Spleen (tissue), 11 donors: Measurements from ENCODE around the gene HECA. TPM values are rescaled to one million over a fixed set of nuclear protein-coding genes. Genes with fewer than 3 reads are reported as not detected.
A peak's percentile ranks its signal among the peaks of the same experiment; 100 is the strongest.

Source experiments
- DNase-seq: peaks from one replicate; pipeline ENCODE4 v3.0.0-alpha.2; 2020
- H3K27ac ChIP-seq, 8 donors: fragments of 200-600 bp; sonication (generic) in 7 of 8; 1 replicate in 4 of 8; 2 replicates in 4 of 8; pipeline versions ENCODE4 v1.5.0 to v1.8.0; 2016 to 2021; ENCODE audit warnings: inconsistent platforms in 4 of 8, mild to moderate bottlenecking in 4 of 8, moderate library complexity in 1 of 8
- H3K27me3 ChIP-seq, 7 donors: fragments of 200-600 bp; sonication (generic) in 6 of 7; replicated peaks in 1 of 7; 1 replicate in 4 of 7; 2 replicates in 3 of 7; pipeline versions ENCODE4 v1.5.0 to v1.8.0; 2016 to 2021; ENCODE audit warnings: inconsistent platforms in 3 of 7, mild to moderate bottlenecking in 1 of 7
- H3K36me3 ChIP-seq, 6 donors: fragments of 200-600 bp; sonication (generic) in 5 of 6; 1 replicate in 4 of 6; 2 replicates in 2 of 6; pipeline versions ENCODE4 v1.5.0 to v1.8.0; 2016 to 2021; ENCODE audit warnings: inconsistent platforms in 2 of 6
- H3K4me1 ChIP-seq, 6 donors: fragments of 200-600 bp; sonication (generic) in 5 of 6; 1 replicate in 3 of 6; 2 replicates in 3 of 6; pipeline versions ENCODE4 v1.5.0 to v1.8.0; 2016 to 2021; ENCODE audit warnings: inconsistent platforms in 3 of 6
- H3K4me3 ChIP-seq, 8 donors: fragments of 200-600 bp; sonication (generic) in 7 of 8; 1 replicate in 4 of 8; 2 replicates in 4 of 8; pipeline versions ENCODE4 v1.5.0 to v1.8.0; 2016 to 2021; ENCODE audit warnings: inconsistent platforms in 4 of 8, mild to moderate bottlenecking in 4 of 8, moderate library complexity in 2 of 8
- H3K9me3 ChIP-seq, 8 donors: fragments of 200-600 bp; sonication (generic) in 7 of 8; 1 replicate in 4 of 8; 2 replicates in 4 of 8; pipeline versions ENCODE4 v1.5.0 to v1.8.0; 2016 to 2021; ENCODE audit warnings: inconsistent platforms in 4 of 8
- POLR2A ChIP-seq, 3 donors: fragments of 450-650 bp; IDR thresholded peaks; one replicate each; pipeline ENCODE4 v1.5.1; 2017; ENCODE audit warnings: antibody characterized with exemption in 3 of 3, mild to moderate bottlenecking in 1 of 3
- POLR2AphosphoS5 ChIP-seq, 3 donors: sonication (generic); formaldehyde crosslinking; IDR thresholded peaks; one replicate each; pipeline ENCODE4 v1.5.1; 2017; ENCODE audit warnings: antibody characterized with exemption in 3 of 3
- WGBS, 5 donors: extraction: QIAGEN DNeasy Blood & Tissue Kit in 3 of 5; methylation state at CpG; one replicate each; pipeline versions ENCODE4 v1.1.5 to v1.1.7; 2013 to 2018; 5-methylcytosine and 5-hydroxymethylcytosine counted together
- intact Hi-C: fragments of 100-400 bp; cut with DNase I; formaldehyde crosslinking; loops from one replicate; pipeline ENCODE4 v1.15.0; 2023; ENCODE audit warnings: low total_unique reads
- polyA plus RNA-seq, 3 donors: library from polyadenylated mRNA; stranded (reverse); fragments of 200-250 nt; gene quantifications; one replicate each; pipeline ENCODE4 v1.2.1, GENCODE V29; 2013
- total RNA-seq, 7 donors: library from RNA; depleted of rRNA in 3 of 7; stranded (reverse); fragments of >200 nt in 3 of 7; fragmentation: NEBNext Ultra II Directional in 4 of 7; extraction: Animal tissue kit (Norgen Biotek cat#: 25700) in 4 of 7; gene quantifications; one replicate each; pipeline versions ENCODE4 v1.1.0 to v1.2.1, GENCODE V29; 2016 to 2021
- TF ChIP-seq, protein P1 (sequence below), 11 experiments: fragments of 200-600 bp in 7 of 11; fragments of 450-650 bp in 4 of 11; sonication (generic) in 4 of 11; IDR thresholded peaks in 8 of 11; conservative IDR thresholded peaks in 3 of 11; 1 replicate in 7 of 11; 2 replicates in 4 of 11; pipeline versions ENCODE4 v1.4.0 to v1.8.0; 2016 to 2021; ENCODE audit warnings: antibody characterized with exemption in 11 of 11, inconsistent platforms in 4 of 11, mild to moderate bottlenecking in 1 of 11
- donor health status: healthy with polysubstance abuse.
- donor health status: DM: no; HTN: no; CAD: no; lungs with moderate emphysema.
- donor health status: DM: no; HTN: no; CAD: no.
- donor health status: Bipolar disorder and iron deficiency.
- donor health status: healthy.
- donor health status: DM: no; HTN: no; CAD: no.
- donor health status: DM: yes; HTN: yes; CAD: no.

HECA gene
- total and polyA plus RNA-seq, 10 donors = 15.6 to 104 (median 69.0) TPM

DNA sequence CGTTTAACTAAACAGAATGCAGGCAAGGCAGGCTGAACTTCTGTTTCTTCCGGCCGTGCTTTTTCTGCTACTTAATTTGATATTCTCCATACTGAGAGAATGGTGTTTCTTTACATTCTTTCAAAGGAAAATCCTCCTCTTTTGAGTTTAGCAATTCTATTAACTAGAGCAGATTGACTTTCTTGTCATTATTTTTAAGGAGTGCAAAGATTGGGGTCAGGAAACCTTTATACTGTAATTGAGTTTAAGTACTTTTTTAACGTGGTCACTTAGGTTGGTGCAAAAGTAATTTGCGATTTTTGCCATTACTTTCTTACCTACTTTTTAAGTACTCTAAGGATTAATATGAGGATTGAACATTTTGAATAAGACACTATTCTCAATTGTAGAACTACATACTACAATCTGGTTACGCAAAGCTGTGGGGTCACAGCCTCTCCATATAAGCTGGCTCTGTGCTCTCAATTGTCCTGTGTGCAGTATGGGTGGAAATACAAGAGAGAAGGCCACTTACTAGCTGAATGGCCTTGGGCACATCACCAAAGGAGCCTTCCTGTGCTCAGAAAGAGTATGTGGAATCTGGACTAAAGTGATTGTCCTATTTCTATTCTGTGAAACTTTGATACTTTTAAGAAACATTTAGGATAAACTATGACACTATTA lies 16.7 kb downstream of the HECA start:
- peaks cover 0 to 5% (median 0%) of the 10 kb centered on the region in 6 donors for H3K36me3 ChIP-seq
- TF ChIP-seq, protein P1, sequence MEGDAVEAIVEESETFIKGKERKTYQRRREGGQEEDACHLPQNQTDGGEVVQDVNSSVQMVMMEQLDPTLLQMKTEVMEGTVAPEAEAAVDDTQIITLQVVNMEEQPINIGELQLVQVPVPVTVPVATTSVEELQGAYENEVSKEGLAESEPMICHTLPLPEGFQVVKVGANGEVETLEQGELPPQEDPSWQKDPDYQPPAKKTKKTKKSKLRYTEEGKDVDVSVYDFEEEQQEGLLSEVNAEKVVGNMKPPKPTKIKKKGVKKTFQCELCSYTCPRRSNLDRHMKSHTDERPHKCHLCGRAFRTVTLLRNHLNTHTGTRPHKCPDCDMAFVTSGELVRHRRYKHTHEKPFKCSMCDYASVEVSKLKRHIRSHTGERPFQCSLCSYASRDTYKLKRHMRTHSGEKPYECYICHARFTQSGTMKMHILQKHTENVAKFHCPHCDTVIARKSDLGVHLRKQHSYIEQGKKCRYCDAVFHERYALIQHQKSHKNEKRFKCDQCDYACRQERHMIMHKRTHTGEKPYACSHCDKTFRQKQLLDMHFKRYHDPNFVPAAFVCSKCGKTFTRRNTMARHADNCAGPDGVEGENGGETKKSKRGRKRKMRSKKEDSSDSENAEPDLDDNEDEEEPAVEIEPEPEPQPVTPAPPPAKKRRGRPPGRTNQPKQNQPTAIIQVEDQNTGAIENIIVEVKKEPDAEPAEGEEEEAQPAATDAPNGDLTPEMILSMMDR (IDR thresholded peaks at IDR 0.05 in 8 of 11, conservative IDR thresholded peaks at IDR 0.05 in 3 of 11) = no peak
- no peak for TF ChIP-seq POLR2A (IDR thresholded peaks at IDR 0.05)
- peak in 1 of 3 donors; percentile 12 for TF ChIP-seq POLR2AphosphoS5 (IDR thresholded peaks at IDR 0.05)
- intact Hi-C loops = no loop called here
- H3K27ac ChIP-seq = peak overlapping the region in 6 of 8 donors; percentile 22 to 43 (median 28)
- H3K9me3 ChIP-seq = no peaks in the 10 kb centered on the region
- WGBS, 5 donors = 68 to 75% (median 73%) methylated on average over 6 of the region's 6 CpGs
- no peak overlapping the region for H3K4me3 ChIP-seq
- H3K4me1 ChIP-seq = peaks cover 60 to 100% (median 90%) of the 10 kb centered on the region in 6 donors
- H3K27me3 ChIP-seq = no peaks in the 10 kb centered on the region
- no peak for DNase-seq

DNA sequence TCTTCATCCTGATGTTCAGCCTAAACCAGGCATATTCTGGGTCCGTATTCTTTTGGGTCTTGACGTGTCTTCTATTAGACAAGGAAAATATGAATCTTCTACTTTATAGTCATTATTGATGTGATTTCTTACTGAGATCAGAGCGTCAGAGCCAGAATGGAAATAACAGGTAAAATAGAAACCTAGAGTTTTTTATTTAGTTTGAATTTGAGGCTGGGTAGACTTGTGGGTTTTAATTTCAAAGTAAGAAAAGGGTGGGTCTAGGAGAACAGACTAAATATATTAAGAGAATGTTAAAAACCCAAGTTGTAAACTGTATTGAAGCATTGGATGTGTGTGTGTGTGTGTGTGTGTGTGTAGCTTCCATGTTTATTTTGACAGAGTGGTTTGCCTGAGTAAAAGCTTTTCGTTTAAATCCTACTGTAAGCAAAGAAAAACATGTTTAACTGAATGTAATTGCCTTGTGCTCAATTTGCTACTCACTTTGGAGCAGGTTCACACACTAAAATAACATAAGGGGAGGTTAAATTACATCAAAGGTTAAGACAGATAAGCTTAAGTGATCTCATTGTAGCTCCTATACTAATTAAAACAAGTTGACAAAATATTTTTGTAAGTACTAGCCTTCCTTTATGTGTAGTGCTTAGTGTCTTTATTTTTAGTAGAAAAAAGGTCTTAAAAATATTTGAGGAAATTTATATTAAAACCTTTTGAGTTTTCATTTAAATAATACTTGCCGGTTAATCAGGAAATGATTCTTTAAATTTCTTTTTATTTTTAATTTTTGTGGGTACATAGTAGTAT lies 17.4 kb downstream of the HECA start:
- Histone ChIP-seq H3K27me3 (no peaks in the 10 kb centered on the region), H3K4me1 (peaks cover 52 to 100% (median 88%) of the 10 kb centered on the region in 6 donors), H3K36me3 (peaks cover 0 to 13% (median 0%) of the 10 kb centered on the region in 6 donors), H3K27ac (peak overlapping the region in 6 of 8 donors; percentile 22 to 43 (median 28)), H3K4me3 (no peak overlapping the region), H3K9me3 (no peaks in the 10 kb centered on the region)
- TF ChIP-seq POLR2A (IDR thresholded peaks at IDR 0.05) (no peak), POLR2AphosphoS5 (IDR thresholded peaks at IDR 0.05) (no peak)
- TF ChIP-seq, protein P1 (IDR thresholded peaks at IDR 0.05 in 8 of 11, conservative IDR thresholded peaks at IDR 0.05 in 3 of 11) = no peak
- intact Hi-C loops = no loop called here
- 50 to 69% (median 56%) methylated on average over 5 of the region's 5 CpGs for WGBS, 5 donors
- DNase-seq = no peak

DNA sequence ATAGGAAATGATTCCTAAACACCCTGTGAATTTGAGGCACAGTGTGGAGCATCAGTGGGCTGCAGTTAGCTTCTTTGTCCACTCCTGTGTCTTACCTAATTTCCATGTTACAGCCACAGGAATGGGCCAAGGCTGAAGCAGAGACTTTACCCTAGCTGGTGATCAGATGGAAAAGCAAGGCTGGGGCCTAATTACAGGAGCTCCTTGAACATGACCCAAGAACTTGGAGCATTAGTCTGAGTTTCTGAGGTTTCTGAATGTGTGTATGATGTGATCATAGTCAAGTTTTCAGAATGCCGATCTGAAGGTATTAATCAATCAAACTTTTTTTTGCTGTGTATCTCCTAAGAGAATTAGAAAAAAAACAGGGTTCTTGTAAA lies 18.0 kb downstream of the HECA start:
- Histone ChIP-seq H3K36me3 (peaks cover 0 to 18% (median 0%) of the 10 kb centered on the region in 6 donors), H3K9me3 (no peaks in the 10 kb centered on the region), H3K27ac (no peak overlapping the region), H3K4me1 (peaks cover 46 to 100% (median 88%) of the 10 kb centered on the region in 6 donors), H3K27me3 (no peaks in the 10 kb centered on the region), H3K4me3 (no peak overlapping the region)
- intact Hi-C loops = no loop called here
- DNase-seq = no peak
- WGBS, 5 donors = 66 to 88% (median 85%) methylated on average over 1 of the region's 1 CpG
- TF ChIP-seq POLR2AphosphoS5 (IDR thresholded peaks at IDR 0.05) (no peak), POLR2A (IDR thresholded peaks at IDR 0.05) (no peak)

DNA sequence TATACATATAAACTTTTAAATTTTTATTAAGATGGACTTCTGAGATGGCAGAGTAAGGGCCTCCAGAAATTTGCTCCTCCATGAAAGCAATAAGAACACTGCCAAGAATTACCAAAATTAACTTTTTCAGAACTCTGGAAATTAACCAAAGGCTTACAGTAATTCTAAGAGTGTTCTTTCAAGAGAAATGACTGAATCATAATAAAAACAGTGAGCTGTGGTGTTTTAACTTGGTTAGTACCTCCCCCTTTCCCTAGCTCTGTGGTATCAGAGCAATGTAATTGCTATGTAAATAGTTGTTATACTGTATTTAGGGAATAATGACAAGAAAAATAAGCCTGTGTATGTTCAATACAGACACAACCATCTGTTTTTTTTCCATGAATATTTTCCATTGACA lies 19.0 kb downstream of the HECA start:
- TF ChIP-seq, protein P1 (IDR thresholded peaks at IDR 0.05 in 8 of 11, conservative IDR thresholded peaks at IDR 0.05 in 3 of 11) = no peak
- TF ChIP-seq POLR2AphosphoS5 (IDR thresholded peaks at IDR 0.05) (no peak), POLR2A (IDR thresholded peaks at IDR 0.05) (no peak)
- Histone ChIP-seq H3K27ac (no peak overlapping the region), H3K4me3 (no peak overlapping the region), H3K36me3 (peaks cover 0 to 26% (median 0%) of the 10 kb centered on the region in 6 donors), H3K4me1 (peaks cover 39 to 99% (median 81%) of the 10 kb centered on the region in 6 donors), H3K9me3 (no peaks in the 10 kb centered on the region), H3K27me3 (no peaks in the 10 kb centered on the region)
- no peak for DNase-seq
- intact Hi-C loops = no loop called here
